Stomach (tissue), 9 donors: ENCODE data around the gene PARD3. TPM values are rescaled to one million over a fixed set of nuclear protein-coding genes. Genes with fewer than 3 reads are reported as not detected.
A peak's percentile ranks its signal among the peaks of the same experiment; 100 is the strongest.

Experiments used
- DNase-seq, 2 donors: peaks; one replicate each; pipeline versions ENCODE4 v3.0.0 to v3.0.0-alpha.2; 2013 to 2019
- H3K27ac ChIP-seq, 5 donors: fragments of 200-600 bp in 4 of 5; sonication (generic) in 4 of 5; one replicate each; pipeline ENCODE4 v1.5.1; 2013 to 2019; ENCODE audit warnings: mild to moderate bottlenecking in 1 of 5, moderate library complexity in 1 of 5
- H3K27me3 ChIP-seq, 3 donors: fragments of 200-600 bp; sonication (generic); one replicate each; pipeline ENCODE4 v1.5.1; 2017 to 2019; ENCODE audit warnings: mixed run types in 1 of 3
- H3K36me3 ChIP-seq, 4 donors: fragments of 200-600 bp; sonication (generic); 1 replicate in 3 of 4; 2 replicates in 1 of 4; pipeline ENCODE4 v1.5.1; 2016 to 2019
- H3K4me1 ChIP-seq, 4 donors: fragments of 200-600 bp; sonication (generic); one replicate each; pipeline ENCODE4 v1.5.1; 2016 to 2019
- H3K4me3 ChIP-seq, 4 donors: fragments of 200-600 bp; sonication (generic) in 3 of 4; one replicate each; pipeline ENCODE4 v1.5.1; 2016 to 2019; ENCODE audit warnings: mild to moderate bottlenecking in 1 of 4
- H3K9me3 ChIP-seq, 4 donors: fragments of 200-600 bp; sonication (generic); one replicate each; pipeline ENCODE4 v1.5.1; 2016 to 2019
- EP300 ChIP-seq: sonication (generic); formaldehyde crosslinking; IDR thresholded peaks from one replicate; pipeline ENCODE4 v1.6.1; 2017; ENCODE audit warnings: antibody characterized with exemption
- POLR2A ChIP-seq, 4 donors: fragments of 450-650 bp; IDR thresholded peaks; one replicate each; pipeline ENCODE4 v1.6.1; 2016; ENCODE audit warnings: antibody characterized with exemption in 4 of 4, control low read depth in 2 of 4, mild to moderate bottlenecking in 1 of 4, moderate library complexity in 1 of 4
- POLR2AphosphoS5 ChIP-seq, 3 donors: sonication (generic); formaldehyde crosslinking; IDR thresholded peaks; one replicate each; pipeline ENCODE4 v1.6.1; 2016; ENCODE audit warnings: antibody characterized with exemption in 3 of 3
- WGBS, 5 donors: extraction: QIAGEN DNeasy Blood & Tissue Kit in 3 of 5; methylation state at CpG; one replicate each; pipeline versions ENCODE4 v1.1.5 to v1.1.7; 2013 to 2018; 5-methylcytosine and 5-hydroxymethylcytosine counted together
- intact Hi-C: fragments of 100-400 bp; cut with DNase I; formaldehyde crosslinking; loops from one replicate; pipeline ENCODE4 v1.15.1; 2023; ENCODE audit warnings: low total_unique reads
- polyA plus RNA-seq, 3 donors: library from polyadenylated mRNA; stranded (reverse); fragments of 200-250 nt; gene quantifications; one replicate each; pipeline ENCODE4 v1.2.3, GENCODE V29; 2013
- total RNA-seq, 5 donors: library from RNA; depleted of rRNA; stranded (reverse); fragments of >200 nt; gene quantifications; one replicate each; pipeline versions ENCODE4 v1.1.0 to v1.2.3, GENCODE V29; 2014 to 2016
- TF ChIP-seq, protein P1 (sequence below), 7 experiments: fragments of 450-650 bp in 4 of 7; fragments of 200-600 bp in 3 of 7; sonication (generic) in 3 of 7; IDR thresholded peaks; one replicate each; pipeline ENCODE4 v1.5.1; 2016 to 2019; ENCODE audit warnings: antibody characterized with exemption in 7 of 7, control low read depth in 2 of 7, mild to moderate bottlenecking in 1 of 7
- donor health status: healthy with polysubstance abuse.
- donor health status: Bipolar disorder and iron deficiency.
- donor health status: healthy.

Gene PARD3
- total and polyA plus RNA-seq, 8 donors = 13.7 to 118 (median 31.8) TPM

DNA sequence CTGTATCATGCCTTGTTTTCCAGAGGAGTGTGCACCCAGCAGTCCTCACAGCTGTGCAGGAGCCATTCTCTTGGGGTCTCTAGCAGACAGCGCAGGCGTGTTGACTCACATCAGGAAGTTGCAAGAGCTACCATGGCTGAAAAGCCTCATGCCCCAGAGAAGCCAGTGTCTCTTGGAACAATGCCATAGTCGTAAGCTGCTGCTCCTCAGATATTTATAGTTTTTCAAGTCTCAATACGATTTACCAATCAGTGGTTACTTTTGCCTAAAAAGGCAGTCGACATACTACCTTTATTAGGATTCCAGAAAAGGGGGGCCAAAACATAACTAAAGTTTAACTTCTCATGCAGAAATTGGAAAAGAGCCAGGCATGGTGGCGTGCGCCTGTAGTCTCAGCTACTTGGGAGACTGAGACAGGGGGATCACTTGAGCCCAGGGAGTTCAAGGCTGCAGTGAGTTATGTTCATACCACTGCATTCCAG, 407.7 kb downstream of the PARD3 start:
- peaks cover 0 to 23% (median 11%) of the 10 kb centered on the region in 4 donors for H3K4me1 ChIP-seq
- no peaks in the 10 kb centered on the region for H3K36me3 ChIP-seq
- no peak overlapping the region for H3K4me3 ChIP-seq
- H3K27me3 ChIP-seq = no peaks in the 10 kb centered on the region
- intact Hi-C loops = no loop called here
- H3K27ac ChIP-seq = no peak overlapping the region
- DNase-seq = no peak
- WGBS, 5 donors = 64 to 87% (median 85%) methylated on average over 7 of the region's 7 CpGs
- TF ChIP-seq POLR2A (IDR thresholded peaks at IDR 0.05) = no peak
- TF ChIP-seq, protein P1, sequence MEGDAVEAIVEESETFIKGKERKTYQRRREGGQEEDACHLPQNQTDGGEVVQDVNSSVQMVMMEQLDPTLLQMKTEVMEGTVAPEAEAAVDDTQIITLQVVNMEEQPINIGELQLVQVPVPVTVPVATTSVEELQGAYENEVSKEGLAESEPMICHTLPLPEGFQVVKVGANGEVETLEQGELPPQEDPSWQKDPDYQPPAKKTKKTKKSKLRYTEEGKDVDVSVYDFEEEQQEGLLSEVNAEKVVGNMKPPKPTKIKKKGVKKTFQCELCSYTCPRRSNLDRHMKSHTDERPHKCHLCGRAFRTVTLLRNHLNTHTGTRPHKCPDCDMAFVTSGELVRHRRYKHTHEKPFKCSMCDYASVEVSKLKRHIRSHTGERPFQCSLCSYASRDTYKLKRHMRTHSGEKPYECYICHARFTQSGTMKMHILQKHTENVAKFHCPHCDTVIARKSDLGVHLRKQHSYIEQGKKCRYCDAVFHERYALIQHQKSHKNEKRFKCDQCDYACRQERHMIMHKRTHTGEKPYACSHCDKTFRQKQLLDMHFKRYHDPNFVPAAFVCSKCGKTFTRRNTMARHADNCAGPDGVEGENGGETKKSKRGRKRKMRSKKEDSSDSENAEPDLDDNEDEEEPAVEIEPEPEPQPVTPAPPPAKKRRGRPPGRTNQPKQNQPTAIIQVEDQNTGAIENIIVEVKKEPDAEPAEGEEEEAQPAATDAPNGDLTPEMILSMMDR (IDR thresholded peaks at IDR 0.05) = no peak
- TF ChIP-seq EP300 = no peak
- TF ChIP-seq POLR2AphosphoS5 (IDR thresholded peaks at IDR 0.05) = no peak
- no peaks in the 10 kb centered on the region for H3K9me3 ChIP-seq

DNA sequence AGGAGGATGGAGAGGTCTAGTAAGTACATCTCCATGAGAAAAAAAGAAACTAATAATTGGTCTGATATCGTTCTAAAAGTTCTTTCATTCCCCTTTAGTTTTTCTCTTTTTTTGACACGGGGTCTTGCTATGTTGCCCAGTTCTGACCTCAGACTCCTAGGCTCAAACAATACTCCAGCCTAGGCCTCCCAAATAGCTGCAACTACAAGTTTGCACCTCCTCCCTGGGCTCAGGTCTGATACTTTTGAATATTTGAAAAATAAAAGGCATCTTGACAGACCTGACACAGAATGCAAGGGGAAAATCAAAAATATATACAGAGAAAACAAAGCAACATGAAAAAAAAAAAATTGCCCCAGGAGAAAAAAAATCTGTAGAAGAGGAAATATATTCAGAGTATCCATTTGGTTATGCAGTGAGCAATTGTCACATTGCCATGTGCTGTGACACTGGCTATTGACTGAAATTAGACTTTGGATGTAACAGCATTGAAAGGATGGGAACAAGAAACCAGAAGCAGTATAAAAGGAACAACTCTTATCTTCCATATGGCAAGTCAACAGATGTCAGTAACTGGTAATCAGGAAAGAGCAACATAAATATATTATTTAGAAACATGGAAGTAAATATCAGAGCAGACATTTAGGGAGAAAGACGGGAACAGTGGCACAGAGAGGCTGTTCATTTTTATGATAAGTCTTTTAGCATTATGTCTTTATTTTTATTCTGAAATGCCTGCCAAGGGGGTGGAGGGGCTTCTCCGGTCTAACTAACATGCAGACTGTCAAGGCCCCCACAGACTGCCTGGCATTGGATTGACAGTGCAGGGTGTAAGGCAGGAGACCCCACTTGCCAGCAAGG, 408.4 kb downstream of the PARD3 start:
- TF ChIP-seq, protein P1 (IDR thresholded peaks at IDR 0.05) = no peak
- no peak for TF ChIP-seq POLR2AphosphoS5 (IDR thresholded peaks at IDR 0.05)
- no peak for TF ChIP-seq POLR2A (IDR thresholded peaks at IDR 0.05)
- no peak for TF ChIP-seq EP300
- 63 to 91% (median 75%) methylated on average over 4 of the region's 4 CpGs for WGBS, 5 donors
- no peaks in the 10 kb centered on the region for H3K27me3 ChIP-seq
- DNase-seq = no peak
- peaks cover 0 to 25% (median 11%) of the 10 kb centered on the region in 4 donors for H3K4me1 ChIP-seq
- no peak overlapping the region for H3K4me3 ChIP-seq
- intact Hi-C loops = no loop called here
- no peak overlapping the region for H3K27ac ChIP-seq
- H3K36me3 ChIP-seq = no peaks in the 10 kb centered on the region
- H3K9me3 ChIP-seq = no peaks in the 10 kb centered on the region

DNA sequence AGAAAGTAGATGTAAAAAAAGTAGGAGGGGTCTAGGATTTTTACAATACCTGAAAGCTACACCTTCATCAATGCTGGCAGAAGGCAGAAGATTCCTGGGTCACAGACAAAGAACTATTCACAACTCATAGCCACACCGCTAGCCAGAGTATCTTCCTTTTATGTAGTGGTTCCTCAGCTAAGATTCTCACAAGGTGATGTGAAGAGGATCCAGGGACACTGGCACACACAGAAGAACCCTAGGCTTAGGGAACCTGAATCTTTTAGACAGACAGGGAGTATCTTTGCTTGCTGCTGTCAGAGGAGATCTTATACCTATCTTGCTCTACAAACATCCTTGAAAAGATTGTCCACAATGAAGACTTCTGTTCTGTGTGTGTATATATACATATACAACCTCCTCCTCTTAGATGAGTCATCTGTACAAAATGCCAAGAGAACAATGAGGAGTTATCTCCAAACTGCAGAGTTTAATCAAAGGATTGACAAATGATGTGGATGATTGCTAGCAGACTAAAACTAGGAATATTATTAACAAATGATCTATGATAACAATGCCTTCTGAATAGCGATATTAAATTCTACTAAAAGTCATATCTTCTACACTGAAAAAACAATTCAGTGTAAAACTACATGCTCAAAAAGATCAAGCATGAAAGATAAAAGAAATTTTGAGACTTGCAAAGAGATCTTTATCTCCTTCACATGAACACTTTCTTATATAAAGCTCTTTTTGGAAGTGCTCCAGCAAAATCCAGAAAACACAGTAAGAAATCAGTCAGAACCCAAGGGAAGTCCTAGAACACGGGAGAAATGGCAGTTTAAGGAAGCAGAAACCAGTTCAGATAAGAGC, 409.3 kb downstream of the PARD3 start:
- Histone ChIP-seq H3K4me1 (peaks cover 0 to 29% (median 11%) of the 10 kb centered on the region in 4 donors), H3K9me3 (no peaks in the 10 kb centered on the region), H3K4me3 (no peak overlapping the region), H3K27me3 (no peaks in the 10 kb centered on the region), H3K27ac (no peak overlapping the region), H3K36me3 (no peaks in the 10 kb centered on the region)
- TF ChIP-seq EP300 (no peak), POLR2AphosphoS5 (IDR thresholded peaks at IDR 0.05) (no peak), POLR2A (IDR thresholded peaks at IDR 0.05) (no peak)
- TF ChIP-seq, protein P1 (IDR thresholded peaks at IDR 0.05) = no peak
- intact Hi-C loops = no loop called here
- WGBS, 5 donors = 61 to 74% (median 67%) methylated on average over 3 of the region's 3 CpGs
- no peak for DNase-seq

DNA sequence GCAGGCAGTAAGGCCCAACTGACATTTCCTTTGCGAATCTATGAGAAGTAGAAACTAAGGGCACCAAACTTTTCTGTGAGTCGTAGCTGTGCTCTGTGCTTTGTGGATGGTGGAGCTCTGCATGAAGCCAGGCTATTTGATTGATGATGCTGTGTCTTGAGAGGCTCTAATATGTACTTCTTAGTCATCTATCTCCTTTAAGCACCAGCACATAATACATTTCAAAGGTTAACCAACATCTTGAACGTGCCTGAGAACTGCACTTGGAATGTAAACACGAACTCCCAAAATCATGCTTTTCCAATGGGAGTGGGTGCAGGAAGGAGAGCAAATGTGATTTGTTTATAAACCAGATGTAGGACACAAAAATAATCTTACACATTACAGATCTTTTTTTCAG, 411.6 kb downstream of the PARD3 start:
- Histone ChIP-seq H3K36me3 (peaks cover 0 to 4% (median 0%) of the 10 kb centered on the region in 4 donors), H3K27ac (no peak overlapping the region), H3K4me3 (no peak overlapping the region), H3K4me1 (peaks cover 0 to 23% (median 11%) of the 10 kb centered on the region in 4 donors), H3K27me3 (no peaks in the 10 kb centered on the region), H3K9me3 (no peaks in the 10 kb centered on the region)
- WGBS, 5 donors = 66 to 76% (median 73%) methylated on average over 4 of the region's 4 CpGs
- intact Hi-C loops = no loop called here
- DNase-seq = no peak
- no peak for TF ChIP-seq POLR2A (IDR thresholded peaks at IDR 0.05)
- no peak for TF ChIP-seq EP300
- peak in 1 of 3 donors; percentile 5 for TF ChIP-seq POLR2AphosphoS5 (IDR thresholded peaks at IDR 0.05)
